Heart left ventricle (tissue), 16 donors: ENCODE results near the gene MYH7B. TPM values are rescaled to one million over a fixed set of nuclear protein-coding genes. Genes with fewer than 3 reads are reported as not detected.

ENCODE experiments used
- ATAC-seq, 4 donors: fragments of 200-7000 bp; cut with Tn5 transposase; one replicate each; pipeline ENCODE4 v1.9.1; 2020 to 2022; ENCODE audit warnings: moderate library complexity in 4 of 4, mild to moderate bottlenecking in 3 of 4, moderate number of reproducible peaks in 1 of 4
- DNase-seq, 5 donors: peaks; one replicate each; pipeline ENCODE4 v3.0.0-alpha.2; 2020
- H3K27ac ChIP-seq, 12 donors: fragments of 200-600 bp; sonication (generic) in 4 of 12; one replicate each; pipeline versions ENCODE4 v1.5.0 to v1.8.0; 2016 to 2022; ENCODE audit warnings: mild to moderate bottlenecking in 2 of 12
- H3K27me3 ChIP-seq, 9 donors: fragments of 200-600 bp; sonication (generic) in 2 of 9; one replicate each; pipeline versions ENCODE4 v1.5.1 to v1.8.0; 2016 to 2022; ENCODE audit warnings: mild to moderate bottlenecking in 3 of 9
- H3K36me3 ChIP-seq, 9 donors: fragments of 200-600 bp; sonication (generic) in 2 of 9; one replicate each; pipeline versions ENCODE4 v1.5.0 to v1.8.0; 2018 to 2022; ENCODE audit warnings: mild to moderate bottlenecking in 2 of 9
- H3K4me1 ChIP-seq, 12 donors: fragments of 200-600 bp; sonication (generic) in 4 of 12; one replicate each; pipeline versions ENCODE4 v1.5.0 to v1.8.0; 2016 to 2022; ENCODE audit warnings: mild to moderate bottlenecking in 3 of 12
- H3K4me3 ChIP-seq, 12 donors: fragments of 200-600 bp; sonication (generic) in 4 of 12; one replicate each; pipeline versions ENCODE4 v1.5.0 to v1.8.0; 2017 to 2022; ENCODE audit warnings: mild to moderate bottlenecking in 9 of 12, moderate library complexity in 4 of 12
- H3K9me3 ChIP-seq, 12 donors: fragments of 200-600 bp; sonication (generic) in 4 of 12; one replicate each; pipeline versions ENCODE4 v1.5.0 to v1.8.0; 2016 to 2022; ENCODE audit warnings: mild to moderate bottlenecking in 1 of 12
- CTCF ChIP-seq, 12 donors: fragments of 200-600 bp; sonication (generic) in 4 of 12; IDR thresholded peaks; one replicate each; pipeline versions ENCODE4 v1.5.0 to v1.8.0; 2018 to 2022; ENCODE audit warnings: antibody characterized with exemption in 12 of 12, mild to moderate bottlenecking in 5 of 12
- POLR2A ChIP-seq, 2 donors: fragments of 450-650 bp; IDR thresholded peaks; one replicate each; pipeline ENCODE4 v1.6.1; 2017; ENCODE audit warnings: antibody characterized with exemption in 2 of 2, mild to moderate bottlenecking in 2 of 2, moderate library complexity in 2 of 2
- WGBS, 4 donors: extraction: QIAGEN DNeasy Blood & Tissue Kit in 2 of 4; methylation state at CpG; one replicate each; pipeline versions ENCODE4 v1.1.5 to v1.1.7; 2013 to 2018; 5-methylcytosine and 5-hydroxymethylcytosine counted together
- intact Hi-C, 10 donors: fragments of 100-400 bp; cut with DNase I; formaldehyde crosslinking; loops; one replicate each; pipeline versions ENCODE4 v1.11.1 to v1.14.2; 2022
- polyA plus RNA-seq, 2 donors: library from polyadenylated mRNA; stranded (reverse); fragments of 200-250 nt; gene quantifications; one replicate each; pipeline ENCODE4 v1.2.3, GENCODE V29; 2013
- total RNA-seq, 9 donors: library from RNA; depleted of rRNA in 2 of 9; stranded (reverse); fragments of >200 nt in 2 of 9; fragmentation: NEBNext Ultra II Directional in 3 of 9; extraction: Animal tissue kit (Norgen Biotek cat#: 25700) in 3 of 9; gene quantifications; one replicate each; pipeline versions ENCODE4 v1.1.0 to v1.2.4, GENCODE V29; 2016 to 2023
- donor health status: ischemic (EF 13 %, LVEDD 7.1; RV severe dilation, severe dysfunction).
- donor health status: healthy with polysubstance abuse.
- donor health status: DM: no; HTN: yes; CAD: no.
- donor health status: DM: no; HTN: no; CAD: no.
- donor health status: ischemic (EF 25% LVEDD 6.9; RV normal size, moderate dysfunction).
- donor health status: ischemic (EF 25% LVEDD 5.7; RV mildly dilated, moderate dysfunction).
- donor health status: healthy.
- donor health status: DM: yes; HTN: yes; CAD: no.
- donor health status: ischemic (EF 35%, LVEDD 5.7; RV mildly dilated, moderate dysfunction).
- donor health status: nonischemic (EF 11% LVEDD 7.7; RV severe dilation, severe dysfunction).
- donor health status: DM: yes; HTN: yes; CAD: no.
- donor health status: PGD.
- donor health status: ischemic (EF 29% LVEDD 5.4; RV normal size, mild dysfunction).
- donor health status: nonischemic (EF 23%, LVEDD 6.1; RV moderate dilation, normal function).

Gene MYH7B
- total and polyA plus RNA-seq, 11 donors, result 12.8 to 448 (median 144) TPM

- Histone ChIP-seq H3K4me3 (no peak overlapping the region), H3K27me3 (no peaks in the 10 kb centered on the region), H3K9me3 (no peaks in the 10 kb centered on the region), H3K27ac (peak overlapping the region in 7 of 12 donors; percentile 24 to 61 (median 34)), H3K36me3 (peaks cover 0 to 100% (median 99%) of the 10 kb centered on the region in 9 donors), H3K4me1 (peaks cover 0 to 17% (median under 1%) of the 10 kb centered on the region in 12 donors)
- TF ChIP-seq POLR2A (IDR thresholded peaks at IDR 0.05) (peak in 1 of 2 donors; percentile 8), CTCF (IDR thresholded peaks at IDR 0.05) (no peak)
- 61 to 74% (median 65%) methylated on average over 5 to 10 of the region's 10 CpGs for WGBS, 4 donors
- ATAC-seq (peak in 3 of 4 donors; percentile 12 to 33 (median 25)), DNase-seq (peak in 2 of 5 donors; percentile 14 to 60)
- intact Hi-C loops, result no loop called here
Measured at GRCh38 chr20:35002426-35003210, 47.0 kb downstream of the MYH7B start.

- no peak overlapping the region for H3K4me3 ChIP-seq
- no peak for TF ChIP-seq CTCF (IDR thresholded peaks at IDR 0.05)
- peak in 1 of 2 donors; percentile 0 for TF ChIP-seq POLR2A (IDR thresholded peaks at IDR 0.05)
- peaks cover 0 to 17% (median 0%) of the 10 kb centered on the region in 12 donors for H3K4me1 ChIP-seq
- intact Hi-C loops, result no loop called here
- ATAC-seq, result peak in 3 of 4 donors; percentile 5 to 11 (median 5)
- 77 to 83% (median 81%) methylated on average over 16 to 25 of the region's 25 CpGs for WGBS, 4 donors
- H3K9me3 ChIP-seq, result no peaks in the 10 kb centered on the region
- H3K27ac ChIP-seq, result peak overlapping the region in 7 of 12 donors; percentile 24 to 61 (median 34)
- H3K36me3 ChIP-seq, result peaks cover 0 to 100% (median 99%) of the 10 kb centered on the region in 9 donors
- H3K27me3 ChIP-seq, result no peaks in the 10 kb centered on the region
- peak in 3 of 5 donors; percentile 30 to 58 (median 31) for DNase-seq
Measured at GRCh38 chr20:35003211-35004031, 47.8 kb downstream of the MYH7B start.

- Histone ChIP-seq H3K27ac (no peak overlapping the region), H3K36me3 (peaks cover 0 to 100% (median 99%) of the 10 kb centered on the region in 9 donors), H3K9me3 (no peaks in the 10 kb centered on the region), H3K4me3 (no peak overlapping the region), H3K27me3 (no peaks in the 10 kb centered on the region), H3K4me1 (peaks cover 0 to 17% (median 0%) of the 10 kb centered on the region in 12 donors)
- intact Hi-C loops, result no loop called here
- DNase-seq (peak in 3 of 5 donors; percentile 15 to 46 (median 25)), ATAC-seq (peak in 2 of 4 donors; percentile 1 to 2)
- WGBS, 4 donors, result 76 to 82% (median 79%) methylated on average over 17 to 18 of the region's 18 CpGs
- no peak for TF ChIP-seq CTCF (IDR thresholded peaks at IDR 0.05)
- no peak for TF ChIP-seq POLR2A (IDR thresholded peaks at IDR 0.05)
Measured at GRCh38 chr20:35004051-35004725, 48.5 kb downstream of the MYH7B start.
